HCT116 (cell line): ENCODE measurements around the gene PTPN20.

Experiments used
- ATF3 ChIP-seq: IDR thresholded peaks from 2 replicates; pipeline ENCODE4 v1.6.1; 2012
- CEBPB ChIP-seq: IDR thresholded peaks from 2 replicates; pipeline ENCODE4 v1.6.1; 2012; ENCODE audit warnings: low read depth
- CTCF ChIP-seq, 3 experiments: fragments of 200-600 bp in 1 of 3; sonication (generic) in 1 of 3; IDR thresholded peaks in 2 of 3; conservative IDR thresholded peaks in 1 of 3; 2 replicates each; pipeline ENCODE4 v1.5.1; 2012 to 2017; ENCODE audit warnings: low read depth in 2 of 3, low read length in 2 of 3, antibody characterized with exemption in 1 of 3, borderline replicate concordance in 1 of 3, control low read depth in 1 of 3, mild to moderate bottlenecking in 1 of 3, mixed read lengths in 1 of 3, mixed run types in 1 of 3, moderate library complexity in 1 of 3; ENCODE audit not compliant: insufficient read depth in 1 of 3
- EZH2 ChIP-seq: fragments of 200-600 bp; sonication (generic); IDR thresholded peaks from 2 replicates; pipeline ENCODE4 v1.6.1; 2017; ENCODE audit warnings: antibody characterized with exemption, mixed run types
- JUND ChIP-seq: IDR thresholded peaks from 2 replicates; pipeline ENCODE4 v1.6.1; 2012
- POLR2A ChIP-seq: IDR thresholded peaks from 2 replicates; pipeline ENCODE4 v1.7.0; 2011; ENCODE audit warnings: borderline replicate concordance; ENCODE audit not compliant: insufficient read depth, insufficient read length; ENCODE audit errors: extremely low read depth
- REST ChIP-seq: IDR thresholded peaks from 2 replicates; pipeline ENCODE4 v1.6.1; 2012; ENCODE audit warnings: low read depth
- SIN3A ChIP-seq: IDR thresholded peaks from 2 replicates; pipeline ENCODE4 v1.6.1; 2012; ENCODE audit warnings: low read depth
- TCF7L2 ChIP-seq: IDR thresholded peaks from 2 replicates; pipeline ENCODE4 v1.7.0; 2011; ENCODE audit warnings: borderline replicate concordance, inconsistent platforms; ENCODE audit not compliant: insufficient read depth, insufficient read length; ENCODE audit errors: extremely low read depth
- YY1 ChIP-seq: IDR thresholded peaks from 2 replicates; pipeline ENCODE4 v1.6.1; 2011; ENCODE audit warnings: low read length, low read depth, moderate library complexity, mild to moderate bottlenecking; ENCODE audit not compliant: insufficient replicate concordance; ENCODE audit errors: extremely low read depth
- ZFX ChIP-seq: fragments of 450-650 bp; IDR thresholded peaks from 2 replicates; pipeline ENCODE4 v1.6.1; 2017

- no peak for TF ChIP-seq CTCF (IDR thresholded peaks at IDR 0.05 in 2 of 3, conservative IDR thresholded peaks at IDR 0.05 in 1 of 3; ENCODE audit: borderline replicate concordance in 1 of 3, insufficient read depth in 1 of 3, low read depth in 2 of 3, low read length in 2 of 3)
- no peak for TF ChIP-seq ZFX
- no peak for TF ChIP-seq EZH2
- TF ChIP-seq TCF7L2: no peak
- TF ChIP-seq YY1: no peak
- TF ChIP-seq CEBPB: no peak
- TF ChIP-seq POLR2A: no peak
- no peak for TF ChIP-seq JUND
- no peak for TF ChIP-seq REST
- TF ChIP-seq SIN3A: no peak
- no peak for TF ChIP-seq ATF3
Observed at GRCh38 chr10:46998595-46998994, 87.4 kb downstream of the PTPN20 start.
